Endodermal cell (in vitro differentiated cells): ENCODE data around the gene KRT15. TPM values are rescaled to one million over a fixed set of nuclear protein-coding genes. Genes with fewer than 3 reads are reported as not detected.

Source experiments
- DNase-seq: peaks from one replicate; pipeline ENCODE4 v3.0.0-alpha.2; 2017
- H3K27ac ChIP-seq: 2 replicates; pipeline ENCODE4 v1.5.1; 2013; ENCODE audit warnings: mild to moderate bottlenecking, low read depth, low read length, moderate library complexity
- H3K27me3 ChIP-seq: 2 replicates; pipeline ENCODE4 v1.6.1; 2013; ENCODE audit warnings: mild to moderate bottlenecking, low read length, moderate library complexity; ENCODE audit not compliant: insufficient read depth, control insufficient read depth, poor library complexity, severe bottlenecking
- H3K36me3 ChIP-seq: 2 replicates; pipeline ENCODE4 v1.7.0; 2013; ENCODE audit warnings: mild to moderate bottlenecking, low read length, moderate library complexity; ENCODE audit not compliant: control insufficient read depth, insufficient read depth
- H3K4me1 ChIP-seq: one replicate; pipeline ENCODE4 v1.7.0; 2013; ENCODE audit warnings: low read length; ENCODE audit not compliant: control insufficient read depth, insufficient read depth
- H3K4me3 ChIP-seq: 2 replicates; pipeline ENCODE4 v1.5.1; 2013; ENCODE audit warnings: mild to moderate bottlenecking, low read length, moderate library complexity
- H3K9ac ChIP-seq: 2 replicates; pipeline ENCODE4 v1.6.1; 2013; ENCODE audit warnings: mild to moderate bottlenecking, low read length, moderate library complexity; ENCODE audit not compliant: poor library complexity, severe bottlenecking; ENCODE audit errors: extremely low read depth
- H3K9me3 ChIP-seq: 2 replicates; pipeline ENCODE4 v1.6.1; 2013; ENCODE audit warnings: mild to moderate bottlenecking, low read length, moderate library complexity; ENCODE audit not compliant: control insufficient read depth
- H3K27ac Mint-ChIP-seq: 2 replicates; pipeline ENCODE4 v1.8.0; 2020; ENCODE audit warnings: mixed read lengths
- H3K27me3 Mint-ChIP-seq: 2 replicates; pipeline ENCODE4 v1.8.0; 2021; ENCODE audit warnings: mild to moderate bottlenecking, mixed read lengths; ENCODE audit not compliant: insufficient read depth
- H3K36me3 Mint-ChIP-seq: 2 replicates; pipeline ENCODE4 v1.8.0; 2020; ENCODE audit warnings: low read depth, mixed read lengths
- H3K4me1 Mint-ChIP-seq: 2 replicates; pipeline ENCODE4 v1.8.0; 2020; ENCODE audit warnings: mixed read lengths
- H3K4me3 Mint-ChIP-seq: 2 replicates; pipeline ENCODE4 v1.8.0; 2020; ENCODE audit warnings: mild to moderate bottlenecking, moderate library complexity, mixed read lengths
- H3K9me3 Mint-ChIP-seq: 2 replicates; pipeline ENCODE4 v1.8.0; 2020; ENCODE audit warnings: mild to moderate bottlenecking, mixed read lengths
- WGBS, 2 experiments: methylation state at CpG; one replicate each; pipeline versions ENCODE4 v1.1.5 to v1.1.7; 2013; ENCODE audit warnings: missing lambda C conversion rate in 2 of 2, mixed read lengths in 1 of 2; ENCODE audit not compliant: insufficient coverage in 1 of 2, insufficient read length in 1 of 2; 5-methylcytosine and 5-hydroxymethylcytosine counted together
- total RNA-seq, 2 donors: library from RNA; stranded (reverse); fragmentation: NEBNext Ultra II Directional in 1 of 2; extraction: Animal tissue kit (Norgen Biotek cat#: 25700) in 1 of 2; gene quantifications; 2 replicates in 1 of 2; 3 replicates in 1 of 2; pipeline ENCODE4 v1.2.1, GENCODE V29; 2021
- TF ChIP-seq, protein P1 (sequence below): fragments of 200-600 bp; sonication (generic); conservative IDR thresholded peaks from 2 replicates; pipeline ENCODE4 v1.5.0; 2021; ENCODE audit warnings: antibody characterized with exemption, mild to moderate bottlenecking

KRT15 gene
- total RNA-seq, 2 donors from 2014 or later: 0.95 to 1.2 TPM

DNA sequence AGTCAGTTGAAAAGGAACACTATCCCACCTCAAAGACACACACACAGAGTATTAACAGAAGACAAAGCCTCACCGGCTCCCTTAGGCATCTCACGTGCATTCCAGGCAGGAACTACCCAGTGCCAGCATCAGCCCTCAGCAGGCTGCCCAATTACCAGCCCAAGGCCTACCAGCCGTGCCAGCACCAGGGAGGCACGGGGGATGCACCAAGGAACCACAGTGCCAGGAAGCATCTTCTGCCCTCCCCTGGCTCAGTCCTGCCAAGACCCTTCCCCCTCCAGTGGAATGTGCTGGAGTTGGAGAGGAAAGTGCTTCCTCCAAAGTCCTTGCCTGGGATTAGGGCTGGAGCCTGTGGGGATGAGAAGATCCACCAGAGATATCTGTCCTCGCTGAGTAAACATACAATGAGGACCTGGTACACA is 20.4 kb upstream of the KRT15 start:
- H3K9me3 ChIP-seq: no peaks in the 10 kb centered on the region
- H3K36me3 ChIP-seq: no peaks in the 10 kb centered on the region
- no peak overlapping the region for H3K4me3 ChIP-seq
- H3K27ac ChIP-seq: no peak overlapping the region
- Mint-ChIP-seq H3K36me3 (no peaks in the 10 kb centered on the region), H3K9me3 (no peaks in the 10 kb centered on the region), H3K27ac (peak overlapping the region; percentile 93), H3K4me3 (peak overlapping the region; percentile 38), H3K4me1 (peaks cover 64% of the 10 kb centered on the region), H3K27me3 (no peaks in the 10 kb centered on the region)
- 73 to 87% methylated on average over 3 to 5 of the region's 5 CpGs for WGBS, 2 experiments
- no peak overlapping the region for H3K9ac ChIP-seq
- peaks cover 20% of the 10 kb centered on the region for H3K4me1 ChIP-seq
- TF ChIP-seq, protein P1, sequence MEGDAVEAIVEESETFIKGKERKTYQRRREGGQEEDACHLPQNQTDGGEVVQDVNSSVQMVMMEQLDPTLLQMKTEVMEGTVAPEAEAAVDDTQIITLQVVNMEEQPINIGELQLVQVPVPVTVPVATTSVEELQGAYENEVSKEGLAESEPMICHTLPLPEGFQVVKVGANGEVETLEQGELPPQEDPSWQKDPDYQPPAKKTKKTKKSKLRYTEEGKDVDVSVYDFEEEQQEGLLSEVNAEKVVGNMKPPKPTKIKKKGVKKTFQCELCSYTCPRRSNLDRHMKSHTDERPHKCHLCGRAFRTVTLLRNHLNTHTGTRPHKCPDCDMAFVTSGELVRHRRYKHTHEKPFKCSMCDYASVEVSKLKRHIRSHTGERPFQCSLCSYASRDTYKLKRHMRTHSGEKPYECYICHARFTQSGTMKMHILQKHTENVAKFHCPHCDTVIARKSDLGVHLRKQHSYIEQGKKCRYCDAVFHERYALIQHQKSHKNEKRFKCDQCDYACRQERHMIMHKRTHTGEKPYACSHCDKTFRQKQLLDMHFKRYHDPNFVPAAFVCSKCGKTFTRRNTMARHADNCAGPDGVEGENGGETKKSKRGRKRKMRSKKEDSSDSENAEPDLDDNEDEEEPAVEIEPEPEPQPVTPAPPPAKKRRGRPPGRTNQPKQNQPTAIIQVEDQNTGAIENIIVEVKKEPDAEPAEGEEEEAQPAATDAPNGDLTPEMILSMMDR: no peak
- peak; percentile 82 for DNase-seq
- H3K27me3 ChIP-seq: no peaks in the 10 kb centered on the region

DNA sequence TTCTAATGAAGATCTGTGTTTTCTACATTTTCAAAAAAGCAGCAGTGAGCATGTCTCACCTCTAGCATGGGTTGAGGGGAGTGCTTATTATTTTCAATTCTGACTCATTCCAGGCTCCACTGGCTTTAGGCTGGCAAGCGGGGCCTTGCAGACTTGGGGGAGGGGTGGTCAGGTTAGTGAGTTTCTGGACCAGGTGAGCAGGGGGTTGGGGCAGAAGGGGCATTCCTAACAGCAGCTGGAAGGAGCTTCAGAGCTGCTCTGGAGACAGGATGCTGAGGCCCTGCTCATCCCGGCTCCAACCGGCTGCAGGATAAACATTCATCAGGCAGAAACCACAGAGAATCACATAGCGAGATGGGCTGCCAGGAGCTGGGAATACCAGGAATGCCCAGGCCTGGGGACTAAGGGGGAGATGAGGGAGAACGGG is 19.9 kb upstream of the KRT15 start:
- Histone ChIP-seq H3K4me3 (no peak overlapping the region), H3K9ac (no peak overlapping the region), H3K9me3 (no peaks in the 10 kb centered on the region), H3K27me3 (no peaks in the 10 kb centered on the region), H3K4me1 (peaks cover 20% of the 10 kb centered on the region), H3K27ac (no peak overlapping the region), H3K36me3 (no peaks in the 10 kb centered on the region)
- TF ChIP-seq, protein P1: no peak
- DNase-seq: peak; percentile 73
- H3K4me3 Mint-ChIP-seq: peak overlapping the region; percentile 38
- no peaks in the 10 kb centered on the region for H3K9me3 Mint-ChIP-seq
- H3K27me3 Mint-ChIP-seq: no peaks in the 10 kb centered on the region
- H3K4me1 Mint-ChIP-seq: peaks cover 65% of the 10 kb centered on the region
- peak overlapping the region; percentile 93 for H3K27ac Mint-ChIP-seq
- H3K36me3 Mint-ChIP-seq: no peaks in the 10 kb centered on the region
- WGBS, 2 experiments: 68 to 87% methylated on average over 4 to 5 of the region's 5 CpGs

DNA sequence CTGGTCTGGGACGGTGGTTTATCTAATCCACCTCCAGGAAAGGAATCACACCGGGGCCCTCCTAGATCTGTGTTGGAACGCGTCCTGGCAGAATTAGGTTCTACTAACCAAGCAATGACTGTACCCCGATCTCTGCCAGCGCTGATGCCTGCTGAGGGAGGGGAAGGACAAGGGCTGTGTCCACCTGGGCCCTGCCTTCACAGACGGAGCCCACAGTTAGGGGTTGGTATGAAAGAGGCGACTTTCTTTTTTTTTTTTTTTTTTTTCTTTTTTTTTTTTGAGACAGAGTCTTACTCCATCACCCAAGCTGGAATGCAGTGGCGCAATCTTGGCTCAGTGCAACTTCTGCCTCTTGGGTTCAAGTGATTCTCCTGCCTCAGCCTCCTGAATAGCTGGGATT is 19.3 kb upstream of the KRT15 start:
- Histone ChIP-seq H3K9me3 (no peaks in the 10 kb centered on the region), H3K27me3 (no peaks in the 10 kb centered on the region), H3K36me3 (no peaks in the 10 kb centered on the region), H3K27ac (no peak overlapping the region), H3K9ac (no peak overlapping the region), H3K4me1 (peaks cover 20% of the 10 kb centered on the region), H3K4me3 (no peak overlapping the region)
- Mint-ChIP-seq H3K4me1 (peaks cover 70% of the 10 kb centered on the region), H3K9me3 (no peaks in the 10 kb centered on the region), H3K36me3 (no peaks in the 10 kb centered on the region), H3K4me3 (peak overlapping the region; percentile 32), H3K27me3 (no peaks in the 10 kb centered on the region), H3K27ac (peak overlapping the region; percentile 88)
- TF ChIP-seq, protein P1: no peak
- 88 to 93% methylated on average over 3 to 8 of the region's 9 CpGs for WGBS, 2 experiments
- no peak for DNase-seq
